Breast epithelium (tissue), 3 donors: Measurements from ENCODE around the gene DYNLRB2.

Experiments
- POLR2AphosphoS5 ChIP-seq, 3 donors: sonication (generic); formaldehyde crosslinking; IDR thresholded peaks; one replicate each; pipeline ENCODE4 v1.6.1; 2017; ENCODE audit warnings: antibody characterized with exemption in 3 of 3
- TF ChIP-seq, protein P1 (sequence below), 3 donors: fragments of 450-650 bp; IDR thresholded peaks; one replicate each; pipeline ENCODE4 v1.5.1; 2016 to 2017; ENCODE audit warnings: antibody characterized with exemption in 3 of 3, mild to moderate bottlenecking in 3 of 3, moderate library complexity in 3 of 3

DNA sequence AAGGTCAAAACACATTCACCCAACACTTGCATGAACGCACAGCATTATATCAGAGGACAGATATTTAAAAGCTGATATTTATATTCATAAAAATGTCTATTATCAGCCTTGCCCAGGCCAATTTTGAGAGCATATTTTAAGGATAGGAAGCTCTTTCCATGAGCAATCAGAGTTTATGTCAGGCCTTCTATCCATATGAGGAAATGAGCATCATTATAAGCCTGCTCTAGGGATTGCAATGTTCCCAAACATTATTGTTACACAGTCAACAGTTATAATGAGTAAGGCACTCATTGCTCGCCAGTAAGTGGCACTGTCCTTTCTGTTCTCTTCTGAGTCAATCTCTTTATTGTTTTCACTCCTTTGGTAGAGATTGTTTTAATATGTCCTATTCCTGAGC is 37.7 kb upstream of the DYNLRB2 start:
- TF ChIP-seq, protein P1, sequence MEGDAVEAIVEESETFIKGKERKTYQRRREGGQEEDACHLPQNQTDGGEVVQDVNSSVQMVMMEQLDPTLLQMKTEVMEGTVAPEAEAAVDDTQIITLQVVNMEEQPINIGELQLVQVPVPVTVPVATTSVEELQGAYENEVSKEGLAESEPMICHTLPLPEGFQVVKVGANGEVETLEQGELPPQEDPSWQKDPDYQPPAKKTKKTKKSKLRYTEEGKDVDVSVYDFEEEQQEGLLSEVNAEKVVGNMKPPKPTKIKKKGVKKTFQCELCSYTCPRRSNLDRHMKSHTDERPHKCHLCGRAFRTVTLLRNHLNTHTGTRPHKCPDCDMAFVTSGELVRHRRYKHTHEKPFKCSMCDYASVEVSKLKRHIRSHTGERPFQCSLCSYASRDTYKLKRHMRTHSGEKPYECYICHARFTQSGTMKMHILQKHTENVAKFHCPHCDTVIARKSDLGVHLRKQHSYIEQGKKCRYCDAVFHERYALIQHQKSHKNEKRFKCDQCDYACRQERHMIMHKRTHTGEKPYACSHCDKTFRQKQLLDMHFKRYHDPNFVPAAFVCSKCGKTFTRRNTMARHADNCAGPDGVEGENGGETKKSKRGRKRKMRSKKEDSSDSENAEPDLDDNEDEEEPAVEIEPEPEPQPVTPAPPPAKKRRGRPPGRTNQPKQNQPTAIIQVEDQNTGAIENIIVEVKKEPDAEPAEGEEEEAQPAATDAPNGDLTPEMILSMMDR (IDR thresholded peaks at IDR 0.05): no peak
- TF ChIP-seq POLR2AphosphoS5 (IDR thresholded peaks at IDR 0.05): no peak
